GM12878 (cell line): ENCODE measurements around the gene RAB24.

Experiments used
- BRCA1 ChIP-seq: IDR thresholded peaks from 2 replicates; pipeline ENCODE4 v1.6.1; 2011; ENCODE audit warnings: low read depth, low read length, improper control_type of control experiment
- EZH2 ChIP-seq: IDR thresholded peaks from 2 replicates; pipeline ENCODE4 v1.6.1; 2012; ENCODE audit warnings: low read depth, mild to moderate bottlenecking, control low read depth, inconsistent platforms, low read length, borderline replicate concordance; ENCODE audit not compliant: control insufficient read depth
- TF ChIP-seq, protein P1 (sequence below), 3 experiments: IDR thresholded peaks in 2 of 3; conservative IDR thresholded peaks in 1 of 3; 2 replicates each; pipeline ENCODE4 v1.5.1; 2011; ENCODE audit warnings: low read depth in 3 of 3, low read length in 3 of 3, mild to moderate bottlenecking in 3 of 3, control low read depth in 2 of 3, moderate library complexity in 2 of 3, inconsistent platforms in 1 of 3, mixed read lengths in 1 of 3; ENCODE audit not compliant: control insufficient read depth in 2 of 3, insufficient read depth in 1 of 3; ENCODE audit errors: extremely low read depth in 1 of 3

DNA sequence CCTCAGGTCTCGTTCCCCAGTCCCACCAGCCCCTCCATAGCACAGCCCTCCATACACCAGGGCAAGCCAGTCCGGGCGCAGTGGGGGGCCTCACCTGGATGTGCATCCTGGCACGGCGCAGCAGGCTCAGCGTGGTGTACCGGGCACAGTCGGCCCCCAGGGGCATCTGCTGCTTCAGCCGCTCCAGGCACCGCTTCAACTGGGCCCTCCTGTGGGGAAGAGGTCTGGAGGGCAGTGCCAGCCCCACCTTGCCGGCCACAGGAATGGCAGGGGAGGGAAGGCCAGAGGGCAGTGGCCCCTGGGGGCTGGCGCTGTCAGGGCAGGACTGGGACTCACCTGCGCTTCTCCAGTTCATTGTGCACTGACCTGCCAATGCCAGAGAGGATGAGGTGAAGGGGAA lies 6.8 kb upstream of the RAB24 start:
- TF ChIP-seq EZH2 (no peak), BRCA1 (no peak)
- TF ChIP-seq, protein P1, sequence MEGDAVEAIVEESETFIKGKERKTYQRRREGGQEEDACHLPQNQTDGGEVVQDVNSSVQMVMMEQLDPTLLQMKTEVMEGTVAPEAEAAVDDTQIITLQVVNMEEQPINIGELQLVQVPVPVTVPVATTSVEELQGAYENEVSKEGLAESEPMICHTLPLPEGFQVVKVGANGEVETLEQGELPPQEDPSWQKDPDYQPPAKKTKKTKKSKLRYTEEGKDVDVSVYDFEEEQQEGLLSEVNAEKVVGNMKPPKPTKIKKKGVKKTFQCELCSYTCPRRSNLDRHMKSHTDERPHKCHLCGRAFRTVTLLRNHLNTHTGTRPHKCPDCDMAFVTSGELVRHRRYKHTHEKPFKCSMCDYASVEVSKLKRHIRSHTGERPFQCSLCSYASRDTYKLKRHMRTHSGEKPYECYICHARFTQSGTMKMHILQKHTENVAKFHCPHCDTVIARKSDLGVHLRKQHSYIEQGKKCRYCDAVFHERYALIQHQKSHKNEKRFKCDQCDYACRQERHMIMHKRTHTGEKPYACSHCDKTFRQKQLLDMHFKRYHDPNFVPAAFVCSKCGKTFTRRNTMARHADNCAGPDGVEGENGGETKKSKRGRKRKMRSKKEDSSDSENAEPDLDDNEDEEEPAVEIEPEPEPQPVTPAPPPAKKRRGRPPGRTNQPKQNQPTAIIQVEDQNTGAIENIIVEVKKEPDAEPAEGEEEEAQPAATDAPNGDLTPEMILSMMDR (IDR thresholded peaks at IDR 0.05 in 2 of 3, conservative IDR thresholded peaks at IDR 0.05 in 1 of 3; ENCODE audit: control insufficient read depth in 2 of 3, extremely low read depth in 1 of 3, insufficient read depth in 1 of 3, low read depth in 3 of 3, low read length in 3 of 3) = no peak
